Calu3 (cell line): ENCODE results near the gene ADGRA1. TPM values are rescaled to one million over a fixed set of nuclear protein-coding genes. Genes with fewer than 3 reads are reported as not detected.

ENCODE experiments used
- BruUV-seq: library from RNA; stranded (reverse); fragments of 400-500 nt; replicated peaks from 2 replicates; lab custom pipeline; 2021; lab: Mats Ljungman, UMichigan
- CTCF ChIA-PET: fragments of 300-600 bp; sonication (Branson Sonifier 250); formaldehyde crosslinking; loops from one replicate; lab custom pipeline; 2022; ENCODE audit warnings: antibody characterized with exemption; lab: Charles Lee
- DNase-seq: peaks from one replicate; pipeline ENCODE4 v3.0.0; 2022
- H3K27ac Mint-ChIP-seq: one replicate; pipeline ENCODE4 v1.8.0; 2022; ENCODE audit warnings: mixed read lengths; ENCODE audit not compliant: unreplicated experiment
- H3K27me3 Mint-ChIP-seq: one replicate; pipeline ENCODE4 v1.8.0; 2022; ENCODE audit warnings: mixed read lengths; ENCODE audit not compliant: unreplicated experiment
- H3K36me3 Mint-ChIP-seq: one replicate; pipeline ENCODE4 v1.8.0; 2022; ENCODE audit warnings: mild to moderate bottlenecking, moderate library complexity, mixed read lengths; ENCODE audit not compliant: insufficient read depth, unreplicated experiment
- H3K4me1 Mint-ChIP-seq: one replicate; pipeline ENCODE4 v1.8.0; 2022; ENCODE audit warnings: mild to moderate bottlenecking, low read depth, mixed read lengths; ENCODE audit not compliant: unreplicated experiment
- H3K4me3 Mint-ChIP-seq: one replicate; pipeline ENCODE4 v1.8.0; 2022; ENCODE audit warnings: mild to moderate bottlenecking, low read depth, moderate library complexity, mixed read lengths; ENCODE audit not compliant: unreplicated experiment
- H3K9me3 Mint-ChIP-seq: one replicate; pipeline ENCODE4 v1.8.0; 2022; ENCODE audit warnings: low read depth, mixed read lengths; ENCODE audit not compliant: unreplicated experiment
- CTCF ChIP-seq: fragments of 200-600 bp; IDR thresholded peaks from one replicate; pipeline ENCODE4 v1.8.0; 2022; ENCODE audit warnings: antibody characterized with exemption; ENCODE audit not compliant: unreplicated experiment
- intact Hi-C: fragments of 100-400 bp; cut with micrococcal nuclease; formaldehyde crosslinking; loops from one replicate; pipeline ENCODE4 v1.10.0; 2022; ENCODE audit not compliant: unreplicated experiment
- total RNA-seq: library from RNA; stranded (reverse); gene quantifications from 2 replicates; pipeline ENCODE4 v1.2.3, GENCODE V29; 2022

Gene ADGRA1
- total RNA-seq, 1 experiment from 2014 or later = not detected

- DNase-seq = no peak
- CTCF ChIA-PET = no interaction called here
- no peaks in the 10 kb centered on the region for H3K36me3 Mint-ChIP-seq
- no peaks in the 10 kb centered on the region for H3K9me3 Mint-ChIP-seq
- no peak for TF ChIP-seq CTCF
- no peak overlapping the region for H3K27ac Mint-ChIP-seq
- no peak overlapping the region for H3K4me3 Mint-ChIP-seq
- BruUV-seq = no TSS peak
- intact Hi-C loops = no loop called here
- no peaks in the 10 kb centered on the region for H3K4me1 Mint-ChIP-seq
- H3K27me3 Mint-ChIP-seq = peaks cover 18% of the 10 kb centered on the region
Observed at GRCh38 chr10:133079836-133080682, 7.7 kb upstream of the ADGRA1 start.

GRCh38 chr10:133080683-133081040 lies 7.1 kb upstream of the ADGRA1 start:
- intact Hi-C loops = no loop called here
- no peaks in the 10 kb centered on the region for H3K9me3 Mint-ChIP-seq

GRCh38 chr10:133081636-133082035 lies 6.1 kb upstream of the ADGRA1 start:
- Mint-ChIP-seq H3K4me3 (no peak overlapping the region), H3K9me3 (no peaks in the 10 kb centered on the region), H3K4me1 (no peaks in the 10 kb centered on the region), H3K36me3 (no peaks in the 10 kb centered on the region), H3K27ac (no peak overlapping the region), H3K27me3 (peaks cover 30% of the 10 kb centered on the region)
- no peak for DNase-seq
- no TSS peak for BruUV-seq
- intact Hi-C loops = no loop called here
- TF ChIP-seq CTCF = no peak
- CTCF ChIA-PET = no interaction called here

More at GRCh38 chr10:133080683-133081040, 7.1 kb upstream of the ADGRA1 start:
- Mint-ChIP-seq H3K4me1 (no peaks in the 10 kb centered on the region), H3K36me3 (no peaks in the 10 kb centered on the region), H3K4me3 (no peak overlapping the region), H3K27ac (no peak overlapping the region), H3K27me3 (peaks cover 24% of the 10 kb centered on the region)
- BruUV-seq = no TSS peak
- DNase-seq = no peak
- CTCF ChIA-PET = no interaction called here
- no peak for TF ChIP-seq CTCF

- H3K9me3 Mint-ChIP-seq = no peaks in the 10 kb centered on the region
- intact Hi-C loops = no loop called here
- BruUV-seq = no TSS peak
- DNase-seq = no peak
- CTCF ChIA-PET = no interaction called here
- TF ChIP-seq CTCF = no peak
- H3K27ac Mint-ChIP-seq = no peak overlapping the region
- peaks cover 42% of the 10 kb centered on the region for H3K27me3 Mint-ChIP-seq
- H3K4me1 Mint-ChIP-seq = no peaks in the 10 kb centered on the region
- no peaks in the 10 kb centered on the region for H3K36me3 Mint-ChIP-seq
- H3K4me3 Mint-ChIP-seq = no peak overlapping the region
Observed at GRCh38 chr10:133082685-133083421, 4.9 kb upstream of the ADGRA1 start.
